ENCODE measurements around the gene INO80D. TPM values are rescaled to one million over a fixed set of nuclear protein-coding genes. Genes with fewer than 3 reads are reported as not detected.

INO80D gene
- total and polyA plus RNA-seq, 2 of the 13 experiments (the other 11 are each of a cell fraction or from before 2014, with no cell fraction given), result 7.6 to 7.9 TPM

DNA sequence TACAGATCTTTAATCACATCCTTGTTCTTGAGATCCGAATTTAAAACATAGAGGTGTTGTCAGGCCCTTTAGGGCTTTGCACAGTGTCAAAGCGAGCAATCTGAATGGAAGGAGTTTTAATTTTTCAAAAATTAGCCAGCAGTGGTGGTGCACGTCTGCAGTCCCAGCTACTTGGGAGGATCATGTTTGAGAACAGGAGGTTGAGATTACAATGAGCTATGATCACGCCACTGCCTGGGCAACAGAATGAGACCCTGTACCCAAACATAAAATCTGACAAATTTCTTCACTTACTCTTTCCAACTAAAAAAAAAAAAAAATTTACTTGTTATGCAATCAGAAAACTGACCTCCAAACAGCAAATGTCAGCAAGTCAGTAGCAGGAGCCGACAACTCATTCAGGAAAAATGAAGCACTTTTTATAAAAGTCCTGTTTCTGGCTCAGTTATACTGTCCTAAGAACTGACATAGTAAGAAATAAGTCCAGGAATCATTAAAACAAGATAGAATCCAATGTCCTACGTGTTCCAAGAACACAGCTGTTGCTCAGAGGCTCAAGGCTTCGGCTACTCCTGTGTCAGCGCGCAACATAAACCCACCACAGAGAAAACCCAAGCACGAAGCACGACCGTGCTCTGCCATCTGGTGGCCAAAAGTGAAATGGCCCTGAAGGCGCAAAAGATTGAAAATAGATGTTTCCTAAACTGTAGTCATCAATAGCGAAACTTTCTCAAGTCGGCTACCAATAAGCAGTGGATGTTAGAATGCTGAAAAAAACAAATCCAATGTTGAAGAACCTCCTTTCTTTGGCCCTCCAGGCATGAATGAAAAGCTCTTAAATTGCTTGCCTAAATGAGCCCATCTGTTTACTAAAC is 138.1 kb downstream of the INO80D start (continued):
- TF ChIP-seq ZNF644 (CRISPR knock-in tag; IDR thresholded peaks at IDR 0.05; ENCODE audit: low read depth) (no peak), ZFP36L2 (CRISPR knock-in tag; IDR thresholded peaks at IDR 0.05) (no peak), KDM6A (CRISPR knock-in tag; IDR thresholded peaks at IDR 0.05; ENCODE audit: low read depth) (no peak), NFYC (CRISPR knock-in tag; IDR thresholded peaks at IDR 0.05) (peak; percentile 38; the same call in 1 of the 2 replicates), ZNF350 (CRISPR knock-in tag; IDR thresholded peaks at IDR 0.05; ENCODE audit: borderline replicate concordance, low read depth) (no peak), ZFP90 (CRISPR knock-in tag; IDR thresholded peaks at IDR 0.05; ENCODE audit: borderline replicate concordance) (peak; percentile 74; the same call in 1 of the 2 replicates), KDM4B (CRISPR knock-in tag; IDR thresholded peaks at IDR 0.05) (0 out of 2 replicates have a peak, but pooled peaks have one; percentile 41), ZNF552 (CRISPR knock-in tag; IDR thresholded peaks at IDR 0.05; ENCODE audit: borderline replicate concordance) (no peak), TBL1XR1 (IDR thresholded peaks at IDR 0.05; ENCODE audit: borderline replicate concordance, low read length, partially characterized antibody) (no peak), ZNF17 (CRISPR knock-in tag; IDR thresholded peaks at IDR 0.05) (0 out of 2 replicates have a peak, but pooled peaks have one; percentile 33), PHF20 (CRISPR knock-in tag; IDR thresholded peaks at IDR 0.05) (no peak), ZNF468 (CRISPR knock-in tag; IDR thresholded peaks at IDR 0.05) (no peak)
- TF ChIP-seq, protein P1, sequence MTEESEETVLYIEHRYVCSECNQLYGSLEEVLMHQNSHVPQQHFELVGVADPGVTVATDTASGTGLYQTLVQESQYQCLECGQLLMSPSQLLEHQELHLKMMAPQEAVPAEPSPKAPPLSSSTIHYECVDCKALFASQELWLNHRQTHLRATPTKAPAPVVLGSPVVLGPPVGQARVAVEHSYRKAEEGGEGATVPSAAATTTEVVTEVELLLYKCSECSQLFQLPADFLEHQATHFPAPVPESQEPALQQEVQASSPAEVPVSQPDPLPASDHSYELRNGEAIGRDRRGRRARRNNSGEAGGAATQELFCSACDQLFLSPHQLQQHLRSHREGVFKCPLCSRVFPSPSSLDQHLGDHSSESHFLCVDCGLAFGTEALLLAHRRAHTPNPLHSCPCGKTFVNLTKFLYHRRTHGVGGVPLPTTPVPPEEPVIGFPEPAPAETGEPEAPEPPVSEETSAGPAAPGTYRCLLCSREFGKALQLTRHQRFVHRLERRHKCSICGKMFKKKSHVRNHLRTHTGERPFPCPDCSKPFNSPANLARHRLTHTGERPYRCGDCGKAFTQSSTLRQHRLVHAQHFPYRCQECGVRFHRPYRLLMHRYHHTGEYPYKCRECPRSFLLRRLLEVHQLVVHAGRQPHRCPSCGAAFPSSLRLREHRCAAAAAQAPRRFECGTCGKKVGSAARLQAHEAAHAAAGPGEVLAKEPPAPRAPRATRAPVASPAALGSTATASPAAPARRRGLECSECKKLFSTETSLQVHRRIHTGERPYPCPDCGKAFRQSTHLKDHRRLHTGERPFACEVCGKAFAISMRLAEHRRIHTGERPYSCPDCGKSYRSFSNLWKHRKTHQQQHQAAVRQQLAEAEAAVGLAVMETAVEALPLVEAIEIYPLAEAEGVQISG (CRISPR knock-in tag; IDR thresholded peaks at IDR 0.05), result peak; percentile 61
- TF ChIP-seq, protein P2, sequence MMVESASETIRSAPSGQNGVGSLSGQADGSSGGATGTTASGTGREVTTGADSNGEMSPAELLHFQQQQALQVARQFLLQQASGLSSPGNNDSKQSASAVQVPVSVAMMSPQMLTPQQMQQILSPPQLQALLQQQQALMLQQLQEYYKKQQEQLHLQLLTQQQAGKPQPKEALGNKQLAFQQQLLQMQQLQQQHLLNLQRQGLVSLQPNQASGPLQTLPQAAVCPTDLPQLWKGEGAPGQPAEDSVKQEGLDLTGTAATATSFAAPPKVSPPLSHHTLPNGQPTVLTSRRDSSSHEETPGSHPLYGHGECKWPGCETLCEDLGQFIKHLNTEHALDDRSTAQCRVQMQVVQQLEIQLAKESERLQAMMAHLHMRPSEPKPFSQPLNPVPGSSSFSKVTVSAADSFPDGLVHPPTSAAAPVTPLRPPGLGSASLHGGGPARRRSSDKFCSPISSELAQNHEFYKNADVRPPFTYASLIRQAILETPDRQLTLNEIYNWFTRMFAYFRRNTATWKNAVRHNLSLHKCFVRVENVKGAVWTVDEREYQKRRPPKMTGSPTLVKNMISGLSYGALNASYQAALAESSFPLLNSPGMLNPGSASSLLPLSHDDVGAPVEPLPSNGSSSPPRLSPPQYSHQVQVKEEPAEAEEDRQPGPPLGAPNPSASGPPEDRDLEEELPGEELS (CRISPR knock-in tag; IDR thresholded peaks at IDR 0.05), result peak; percentile 60
- TF ChIP-seq, protein P3, sequence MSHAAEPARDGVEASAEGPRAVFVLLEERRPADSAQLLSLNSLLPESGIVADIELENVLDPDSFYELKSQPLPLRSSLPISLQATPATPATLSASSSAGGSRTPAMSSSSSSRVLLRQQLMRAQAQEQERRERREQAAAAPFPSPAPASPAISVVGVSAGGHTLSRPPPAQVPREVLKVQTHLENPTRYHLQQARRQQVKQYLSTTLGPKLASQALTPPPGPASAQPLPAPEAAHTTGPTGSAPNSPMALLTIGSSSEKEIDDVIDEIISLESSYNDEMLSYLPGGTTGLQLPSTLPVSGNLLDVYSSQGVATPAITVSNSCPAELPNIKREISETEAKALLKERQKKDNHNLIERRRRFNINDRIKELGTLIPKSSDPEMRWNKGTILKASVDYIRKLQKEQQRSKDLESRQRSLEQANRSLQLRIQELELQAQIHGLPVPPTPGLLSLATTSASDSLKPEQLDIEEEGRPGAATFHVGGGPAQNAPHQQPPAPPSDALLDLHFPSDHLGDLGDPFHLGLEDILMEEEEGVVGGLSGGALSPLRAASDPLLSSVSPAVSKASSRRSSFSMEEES (CRISPR knock-in tag; IDR thresholded peaks at IDR 0.05), result no peak
- TF ChIP-seq, protein P4, sequence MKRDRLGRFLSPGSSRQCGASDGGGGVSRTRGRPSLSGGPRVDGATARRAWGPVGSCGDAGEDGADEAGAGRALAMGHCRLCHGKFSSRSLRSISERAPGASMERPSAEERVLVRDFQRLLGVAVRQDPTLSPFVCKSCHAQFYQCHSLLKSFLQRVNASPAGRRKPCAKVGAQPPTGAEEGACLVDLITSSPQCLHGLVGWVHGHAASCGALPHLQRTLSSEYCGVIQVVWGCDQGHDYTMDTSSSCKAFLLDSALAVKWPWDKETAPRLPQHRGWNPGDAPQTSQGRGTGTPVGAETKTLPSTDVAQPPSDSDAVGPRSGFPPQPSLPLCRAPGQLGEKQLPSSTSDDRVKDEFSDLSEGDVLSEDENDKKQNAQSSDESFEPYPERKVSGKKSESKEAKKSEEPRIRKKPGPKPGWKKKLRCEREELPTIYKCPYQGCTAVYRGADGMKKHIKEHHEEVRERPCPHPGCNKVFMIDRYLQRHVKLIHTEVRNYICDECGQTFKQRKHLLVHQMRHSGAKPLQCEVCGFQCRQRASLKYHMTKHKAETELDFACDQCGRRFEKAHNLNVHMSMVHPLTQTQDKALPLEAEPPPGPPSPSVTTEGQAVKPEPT (CRISPR knock-in tag; IDR thresholded peaks at IDR 0.05; ENCODE audit: low read depth), result no peak
- TF ChIP-seq, protein P5, sequence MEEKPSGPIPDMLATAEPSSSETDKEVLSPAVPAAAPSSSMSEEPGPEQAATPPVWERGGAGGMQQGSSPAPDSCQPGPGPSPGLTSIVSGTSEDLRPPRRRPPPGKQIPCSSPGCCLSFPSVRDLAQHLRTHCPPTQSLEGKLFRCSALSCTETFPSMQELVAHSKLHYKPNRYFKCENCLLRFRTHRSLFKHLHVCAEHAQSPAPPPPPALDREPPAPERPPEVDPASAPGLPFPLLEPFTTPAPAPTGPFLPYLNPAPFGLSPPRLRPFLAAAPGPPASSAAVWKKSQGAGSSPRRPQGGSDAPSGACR (CRISPR knock-in tag; IDR thresholded peaks at IDR 0.05), result no peak

Measured in HepG2 (cell line).